ENCODE results near the gene DIS3L2.

The DIS3L2 gene

DNA sequence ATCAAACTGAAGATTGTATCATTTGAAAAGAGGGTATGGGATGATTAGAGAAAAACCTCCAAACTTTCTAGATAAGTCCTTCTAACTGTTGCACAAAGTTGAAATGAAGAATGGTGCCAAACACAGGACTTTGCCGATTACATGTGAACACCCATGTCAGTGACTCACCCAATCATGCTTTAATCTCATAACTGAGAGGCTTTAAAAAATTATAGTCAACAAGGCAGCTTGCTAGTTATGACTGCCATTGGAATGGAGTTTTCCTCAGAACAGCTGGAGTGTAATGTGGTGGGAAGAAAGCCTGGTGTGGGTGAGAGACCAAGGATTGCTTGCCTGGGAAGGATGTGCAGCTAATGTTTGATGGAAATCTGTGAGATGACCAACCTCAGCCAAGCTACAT lies 318.8 kb downstream of the DIS3L2 start:
- DNase-seq (ENCODE audit: extremely low read depth, insufficient read length) = no peak
- no peaks in the 10 kb centered on the region; the same call in 1 of the 2 replicates for H3K36me3 ChIP-seq (ENCODE audit: control insufficient read depth, insufficient read depth, low read length)
- TF ChIP-seq, protein P1, sequence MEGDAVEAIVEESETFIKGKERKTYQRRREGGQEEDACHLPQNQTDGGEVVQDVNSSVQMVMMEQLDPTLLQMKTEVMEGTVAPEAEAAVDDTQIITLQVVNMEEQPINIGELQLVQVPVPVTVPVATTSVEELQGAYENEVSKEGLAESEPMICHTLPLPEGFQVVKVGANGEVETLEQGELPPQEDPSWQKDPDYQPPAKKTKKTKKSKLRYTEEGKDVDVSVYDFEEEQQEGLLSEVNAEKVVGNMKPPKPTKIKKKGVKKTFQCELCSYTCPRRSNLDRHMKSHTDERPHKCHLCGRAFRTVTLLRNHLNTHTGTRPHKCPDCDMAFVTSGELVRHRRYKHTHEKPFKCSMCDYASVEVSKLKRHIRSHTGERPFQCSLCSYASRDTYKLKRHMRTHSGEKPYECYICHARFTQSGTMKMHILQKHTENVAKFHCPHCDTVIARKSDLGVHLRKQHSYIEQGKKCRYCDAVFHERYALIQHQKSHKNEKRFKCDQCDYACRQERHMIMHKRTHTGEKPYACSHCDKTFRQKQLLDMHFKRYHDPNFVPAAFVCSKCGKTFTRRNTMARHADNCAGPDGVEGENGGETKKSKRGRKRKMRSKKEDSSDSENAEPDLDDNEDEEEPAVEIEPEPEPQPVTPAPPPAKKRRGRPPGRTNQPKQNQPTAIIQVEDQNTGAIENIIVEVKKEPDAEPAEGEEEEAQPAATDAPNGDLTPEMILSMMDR (IDR thresholded peaks at IDR 0.05; ENCODE audit: insufficient read depth, low read length, poor library complexity, severe bottlenecking) = no peak
- no peak overlapping the region for H3K4me3 ChIP-seq (replicated peaks; ENCODE audit: low read depth, low read length)
- H3K27me3 ChIP-seq (replicated peaks; ENCODE audit: control insufficient read depth, insufficient read depth, low read length) = no peaks in the 10 kb centered on the region

DNA sequence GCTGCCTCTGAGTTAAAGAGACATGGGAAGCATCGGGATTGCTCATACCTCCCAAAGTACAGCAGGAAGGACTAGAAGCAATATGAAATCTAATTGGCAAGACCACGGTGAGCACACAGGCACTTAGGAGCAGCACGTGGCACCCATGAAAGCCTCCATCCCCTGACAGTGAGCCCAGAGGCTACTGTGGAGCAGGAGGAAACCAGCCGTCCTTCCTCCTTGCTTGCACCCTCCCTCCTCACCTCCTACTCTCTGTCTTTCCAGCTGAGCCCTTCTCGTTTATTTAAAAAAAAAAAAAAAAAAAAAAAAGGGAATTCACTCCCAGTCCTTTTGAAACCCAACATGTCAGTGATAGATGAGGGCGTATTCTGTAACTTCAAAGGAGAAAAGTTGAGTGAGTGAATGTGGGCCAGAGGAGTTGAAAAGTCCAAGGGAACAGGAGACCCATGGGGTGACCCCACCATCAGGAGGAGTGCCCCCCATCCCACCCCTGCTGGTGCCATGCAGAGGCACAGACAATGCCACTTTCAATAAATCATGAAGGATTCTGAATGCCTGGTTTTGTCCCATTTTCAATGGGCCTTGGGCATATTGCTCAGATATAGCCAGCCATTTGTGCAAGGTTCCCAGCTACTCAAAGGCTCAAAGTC lies 320.5 kb downstream of the DIS3L2 start:
- H3K36me3 ChIP-seq (ENCODE audit: control insufficient read depth, insufficient read depth, low read length) = no peaks in the 10 kb centered on the region; the same call in 1 of the 2 replicates
- no peaks in the 10 kb centered on the region for H3K27me3 ChIP-seq (replicated peaks; ENCODE audit: control insufficient read depth, insufficient read depth, low read length)
- DNase-seq (ENCODE audit: extremely low read depth, insufficient read length) = no peak
- no peak overlapping the region for H3K4me3 ChIP-seq (replicated peaks; ENCODE audit: low read depth, low read length)
- TF ChIP-seq, protein P1 (IDR thresholded peaks at IDR 0.05; ENCODE audit: insufficient read depth, low read length, poor library complexity, severe bottlenecking) = no peak

DNA sequence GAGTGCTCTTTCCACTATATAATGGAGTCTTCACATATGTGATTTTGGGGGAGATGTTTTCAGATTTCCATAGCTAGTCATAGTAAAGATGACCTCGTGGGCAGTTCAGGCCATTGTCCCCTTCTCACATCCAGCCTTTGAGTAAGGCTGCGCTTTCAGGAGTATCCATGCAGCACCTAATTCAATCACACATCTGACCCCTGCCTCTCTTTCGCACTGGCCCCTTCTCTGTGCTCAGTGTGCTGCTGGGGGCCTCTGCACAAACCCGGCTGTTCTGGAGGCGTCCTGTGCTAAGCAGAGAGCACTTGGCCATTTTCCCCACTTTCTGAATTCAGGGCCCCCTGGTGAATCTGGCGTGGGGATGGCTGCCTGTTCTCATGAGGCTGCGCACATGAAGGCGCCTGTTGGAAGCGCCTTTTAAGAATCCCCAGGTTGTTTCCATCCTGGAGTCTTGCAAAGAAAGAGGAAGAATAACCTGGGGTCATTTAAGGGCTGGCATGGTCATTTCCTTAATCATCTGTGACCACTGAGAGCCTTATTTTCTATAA lies 321.1 kb downstream of the DIS3L2 start:
- H3K4me3 ChIP-seq (replicated peaks; ENCODE audit: low read depth, low read length) = no peak overlapping the region
- H3K36me3 ChIP-seq (ENCODE audit: control insufficient read depth, insufficient read depth, low read length) = no peaks in the 10 kb centered on the region; the same call in 1 of the 2 replicates
- TF ChIP-seq, protein P1 (IDR thresholded peaks at IDR 0.05; ENCODE audit: insufficient read depth, low read length, poor library complexity, severe bottlenecking) = no peak
- no peak for DNase-seq (ENCODE audit: extremely low read depth, insufficient read length)
- no peaks in the 10 kb centered on the region for H3K27me3 ChIP-seq (replicated peaks; ENCODE audit: control insufficient read depth, insufficient read depth, low read length)

DNA sequence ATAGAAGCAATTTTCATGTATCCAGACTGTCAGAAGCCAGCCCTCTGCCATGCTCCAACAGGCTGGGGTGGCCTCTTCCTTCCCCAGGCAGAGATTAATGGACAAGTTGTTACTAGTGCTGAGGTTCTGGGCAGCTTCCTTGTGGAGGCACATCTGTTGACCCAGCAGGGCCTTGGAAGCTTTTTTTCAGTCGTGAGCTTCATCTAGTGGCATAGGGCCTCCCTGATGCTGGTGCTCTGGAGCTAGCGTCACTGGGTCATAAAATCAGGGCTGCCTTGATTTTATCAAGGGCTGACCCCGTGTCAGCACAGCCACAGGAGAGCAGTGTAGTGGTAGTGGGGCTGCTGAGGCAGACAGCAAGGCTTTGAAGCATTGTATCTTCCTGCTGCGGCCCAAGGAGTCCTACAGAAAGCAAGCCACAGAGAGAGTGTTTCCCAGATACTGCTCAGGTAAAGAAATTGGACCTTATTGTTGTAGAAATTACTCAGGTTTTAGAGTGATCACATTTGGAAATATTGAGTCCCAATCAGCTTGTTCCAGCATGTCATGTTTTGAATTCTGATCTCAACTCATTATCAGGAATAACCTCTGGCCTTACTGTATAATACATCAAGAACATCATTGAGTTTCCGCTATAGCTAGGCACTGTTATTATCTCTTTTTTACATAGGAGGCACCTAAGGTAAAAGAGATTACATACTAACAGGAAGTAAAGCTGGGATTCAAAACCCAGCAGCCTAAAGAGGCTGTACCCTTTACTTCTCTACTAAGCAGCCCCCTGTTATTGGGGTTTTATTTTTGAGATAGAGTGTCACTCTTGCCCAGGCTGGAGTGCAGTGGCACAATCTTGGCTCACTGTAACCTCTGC lies 324.7 kb downstream of the DIS3L2 start:
- Histone ChIP-seq H3K4me3 (replicated peaks; ENCODE audit: low read depth, low read length) (no peak overlapping the region), H3K36me3 (ENCODE audit: control insufficient read depth, insufficient read depth, low read length) (no peaks in the 10 kb centered on the region), H3K27me3 (replicated peaks; ENCODE audit: control insufficient read depth, insufficient read depth, low read length) (no peaks in the 10 kb centered on the region)
- no peak for DNase-seq (ENCODE audit: extremely low read depth, insufficient read length)
- TF ChIP-seq, protein P1 (IDR thresholded peaks at IDR 0.05; ENCODE audit: insufficient read depth, low read length, poor library complexity, severe bottlenecking) = no peak

DNA sequence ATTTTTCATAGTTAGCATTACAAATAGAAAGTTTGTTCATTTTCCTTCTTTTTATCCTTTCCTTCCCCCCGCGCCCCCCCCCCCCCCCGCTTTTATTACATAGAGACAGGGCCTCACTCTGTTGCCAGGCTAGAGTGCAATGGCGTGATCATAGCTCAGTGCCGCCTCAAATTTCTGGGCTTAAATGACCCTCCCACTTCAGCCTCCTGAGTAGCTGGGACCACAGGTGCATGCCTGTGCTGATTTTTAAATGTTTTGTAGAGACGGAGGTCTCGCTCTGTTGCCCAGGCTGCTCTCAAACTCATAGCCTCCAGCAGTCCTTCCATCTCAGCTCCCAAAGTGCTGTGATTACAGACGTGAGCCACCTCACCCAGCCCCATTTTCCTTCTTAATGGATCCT lies 325.8 kb downstream of the DIS3L2 start:
- Histone ChIP-seq H3K27me3 (replicated peaks; ENCODE audit: control insufficient read depth, insufficient read depth, low read length) (no peaks in the 10 kb centered on the region), H3K4me3 (replicated peaks; ENCODE audit: low read depth, low read length) (no peak overlapping the region), H3K36me3 (ENCODE audit: control insufficient read depth, insufficient read depth, low read length) (no peaks in the 10 kb centered on the region)
- TF ChIP-seq, protein P1 (IDR thresholded peaks at IDR 0.05; ENCODE audit: insufficient read depth, low read length, poor library complexity, severe bottlenecking) = no peak
- DNase-seq (ENCODE audit: extremely low read depth, insufficient read length) = no peak

Measured in GM06990 (cell line).